K562 (cell line): ENCODE results near the gene IGSF3. TPM values are rescaled to one million over a fixed set of nuclear protein-coding genes. Genes with fewer than 3 reads are reported as not detected.
A peak's percentile ranks its signal among the peaks of the same experiment; 100 is the strongest.

Experiments
- ATAC-seq: fragments of 200-7000 bp; cut with Tn5 transposase; 3 replicates; pipeline ENCODE4 v1.9.1; 2020; ENCODE audit warnings: moderate library complexity
- BruUV-seq: library from RNA; stranded (reverse); fragments of 400-500 nt; replicated peaks from 2 replicates; lab custom pipeline; 2021; lab: Mats Ljungman, UMichigan
- CTCF ChIA-PET: fragments of 300-600 bp; formaldehyde crosslinking; extraction: SDS; loops from one replicate; lab custom pipeline; 2021; ENCODE audit warnings: low intra/inter-chr PET ratio; lab: Yijun Ruan, JAX
- POLR2A ChIA-PET: fragments of 300-600, 350-650 bp; sonication (Branson Sonifier 250); formaldehyde crosslinking; extraction: SDS; loops from one replicate; lab custom pipeline; 2021; ENCODE audit warnings: antibody characterized with exemption, inconsistent platforms; lab: Yijun Ruan, JAX
- DNase-seq, 4 experiments: peaks; one replicate each; pipeline versions ENCODE4 v3.0.0 to v3.0.0-alpha.2; 2011 to 2018; ENCODE audit warnings: low spot score in 3 of 4, mixed read lengths in 3 of 4; ENCODE audit errors: extremely low read depth in 1 of 4
- FAIRE-seq: peaks from 2 replicates; lab custom pipeline; 2011; peaks lifted over from hg19 to GRCh38; lab: Jason Lieb, UNC
- H2AFZ ChIP-seq: 2 replicates; pipeline ENCODE4 v1.6.0; 2011; ENCODE audit warnings: low read depth, low read length, control low read depth, inconsistent platforms
- H3K27ac ChIP-seq: fragments of 200-600 bp; 3 replicates; pipeline ENCODE4 v1.8.0; 2011; ENCODE audit warnings: low read depth, mild to moderate bottlenecking, control low read depth, inconsistent platforms, low read length, moderate library complexity, mixed read lengths; ENCODE audit errors: extremely low read depth
- H3K27me3 ChIP-seq, 2 experiments: fragments of 300-600 bp in 1 of 2; 2 replicates in 1 of 2; 3 replicates in 1 of 2; pipeline versions ENCODE4 v1.6.0 to v1.8.0; 2011; ENCODE audit warnings: inconsistent platforms in 2 of 2, low read length in 2 of 2, mild to moderate bottlenecking in 1 of 2, mixed read lengths in 1 of 2, moderate library complexity in 1 of 2; ENCODE audit not compliant: control insufficient read depth in 2 of 2, insufficient read depth in 2 of 2
- H3K36me3 ChIP-seq: fragments of 300-600 bp; 3 replicates; pipeline ENCODE4 v1.8.0; 2011; ENCODE audit warnings: mild to moderate bottlenecking, low read length, inconsistent platforms; ENCODE audit not compliant: control insufficient read depth, insufficient read depth
- H3K4me1 ChIP-seq, 2 experiments: fragments of 200-600 bp in 1 of 2; replicated peaks in 1 of 2; 2 replicates in 1 of 2; 3 replicates in 1 of 2; pipeline versions ENCODE4 v1.5.1 to v1.8.0; 2011; ENCODE audit warnings: inconsistent platforms in 2 of 2, low read length in 2 of 2, mild to moderate bottlenecking in 1 of 2, mixed read lengths in 1 of 2, moderate library complexity in 1 of 2; ENCODE audit not compliant: control insufficient read depth in 2 of 2, insufficient read depth in 2 of 2
- H3K4me2 ChIP-seq: 2 replicates; pipeline ENCODE4 v1.6.1; 2011; ENCODE audit warnings: low read length, control low read depth, inconsistent platforms, mixed read lengths; ENCODE audit not compliant: insufficient read depth
- H3K4me3 ChIP-seq: fragments of 200-600 bp; sonication (generic), shearing (Covaris generic); 2 replicates; pipeline ENCODE4 v1.5.1; 2016; ENCODE audit warnings: control low read depth, inconsistent platforms
- H3K79me2 ChIP-seq: fragments of 200-600 bp; 3 replicates; pipeline ENCODE4 v1.8.0; 2011; ENCODE audit warnings: low read length, inconsistent platforms; ENCODE audit not compliant: control insufficient read depth, insufficient read depth
- H3K9ac ChIP-seq, 2 experiments: 2 replicates each; pipeline versions ENCODE4 v1.6.0 to v1.6.1; 2011; ENCODE audit warnings: low read depth in 2 of 2, low read length in 2 of 2, control low read depth in 1 of 2, inconsistent platforms in 1 of 2, mild to moderate bottlenecking in 1 of 2, mixed read lengths in 1 of 2; ENCODE audit not compliant: insufficient read depth in 1 of 2
- H3K9me1 ChIP-seq: one replicate; pipeline ENCODE4 v1.6.0; 2011; ENCODE audit warnings: inconsistent platforms, mild to moderate bottlenecking, low read length, moderate library complexity; ENCODE audit not compliant: control insufficient read depth, insufficient read depth
- H3K9me3 ChIP-seq: replicated peaks from 2 replicates; pipeline ENCODE4 v1.5.1; 2011; ENCODE audit warnings: low read depth, low read length, inconsistent platforms; ENCODE audit not compliant: control insufficient read depth, insufficient read depth
- H4K20me1 ChIP-seq: replicated peaks from 2 replicates; pipeline ENCODE4 v1.6.1; 2011; ENCODE audit warnings: low read length, inconsistent platforms, mixed read lengths; ENCODE audit not compliant: control insufficient read depth, insufficient read depth
- ARID1B ChIP-seq: fragments of 450-650 bp; IDR thresholded peaks from 2 replicates; pipeline ENCODE4 v1.6.1; 2016; ENCODE audit warnings: antibody characterized with exemption, mild to moderate bottlenecking, inconsistent platforms
- CHCHD3 ChIP-seq: fragments of 250-450 bp; sonication (Bioruptor Pico); IDR thresholded peaks from 2 replicates; pipeline ENCODE4 v2.1.2; 2022; ENCODE audit warnings: mild to moderate bottlenecking
- FOS ChIP-seq: IDR thresholded peaks from 3 replicates; pipeline ENCODE4 v1.6.1; 2011; ENCODE audit not compliant: insufficient read length; ENCODE audit errors: extremely low read depth
- TCF3 ChIP-seq: sonication (generic); formaldehyde crosslinking; IDR thresholded peaks from 2 replicates; pipeline ENCODE4 v1.4.0; 2020; ENCODE audit warnings: mild to moderate bottlenecking, missing genetic modification reagents
- ZFP36 ChIP-seq: fragments of 150-350 bp; IDR thresholded peaks from 2 replicates; pipeline ENCODE4 v1.6.1; 2018; ENCODE audit warnings: low read length, low read depth; ENCODE audit not compliant: partially characterized antibody
- ZNF224 ChIP-seq: sonication (generic); formaldehyde crosslinking; IDR thresholded peaks from 2 replicates; pipeline ENCODE4 v1.8.0; 2022; ENCODE audit warnings: mild to moderate bottlenecking, missing genetic modification reagents
- WGBS: fragments of 100-300 bp; shearing (Covaris generic); methylation state at CpG from one replicate; pipeline ENCODE4 v1.1.6; 2016; ENCODE audit warnings: low coverage, mixed read lengths; ENCODE audit not compliant: insufficient coverage; ENCODE audit errors: missing lambda C conversion rate; 5-methylcytosine and 5-hydroxymethylcytosine counted together
- in situ Hi-C: fragments of 300-500 bp; cut with MboI; formaldehyde crosslinking; loops from 4 replicates; pipeline ENCODE4 v1.15.0; 2018; ENCODE audit warnings: inconsistent platforms, mixed read lengths
- intact Hi-C: fragments of 100-400 bp; cut with micrococcal nuclease; formaldehyde crosslinking; loops from 2 replicates; pipeline ENCODE4 v1.14.2; 2022
- polyA plus RNA-seq, 8 experiments: library from polyadenylated mRNA; depleted of rRNA in 4 of 8; stranded (reverse) in 5 of 8; unstranded in 3 of 8; fragments of >200 nt; fragmentation: Nextera tagmentation in 2 of 8; fragmentation: Illumina TruSeq in 1 of 8; extraction: Ambion mirVana in 2 of 8; extraction: Trizol in 1 of 8; gene quantifications; 2 replicates each; pipeline versions ENCODE4 v1.2.1 to v1.2.3, GENCODE V29; 2011 to 2014; ENCODE audit warnings: inconsistent platforms in 1 of 8, missing spikeins in 1 of 8
- total RNA-seq, 7 experiments: library from RNA; depleted of rRNA in 6 of 7; stranded (reverse); fragments of >200 nt in 6 of 7; fragmentation: Illumina TruSeq in 2 of 7; extraction: Trizol in 2 of 7; gene quantifications; 2 replicates each; pipeline versions ENCODE4 v1.2.1 to v1.2.3, GENCODE V29; 2011 to 2021; ENCODE audit warnings: low replicate concordance in 1 of 7
- TF ChIP-seq, protein P1 (sequence below): sonication (generic); formaldehyde crosslinking; IDR thresholded peaks from 2 replicates; pipeline ENCODE4 v1.5.0; 2020; ENCODE audit warnings: missing genetic modification reagents
- TF ChIP-seq, protein P2 (sequence below), 2 experiments: fragments of 450-650 bp; conservative IDR thresholded peaks; 2 replicates each; pipeline ENCODE4 v1.6.1; 2017; ENCODE audit warnings: mild to moderate bottlenecking in 2 of 2, moderate library complexity in 2 of 2

Gene IGSF3
- total and polyA plus RNA-seq, 9 of the 15 experiments (the other 6 are each of a cell fraction or from before 2014, with no cell fraction given): 1.1 to 15.0 (median 8.3) TPM

DNA sequence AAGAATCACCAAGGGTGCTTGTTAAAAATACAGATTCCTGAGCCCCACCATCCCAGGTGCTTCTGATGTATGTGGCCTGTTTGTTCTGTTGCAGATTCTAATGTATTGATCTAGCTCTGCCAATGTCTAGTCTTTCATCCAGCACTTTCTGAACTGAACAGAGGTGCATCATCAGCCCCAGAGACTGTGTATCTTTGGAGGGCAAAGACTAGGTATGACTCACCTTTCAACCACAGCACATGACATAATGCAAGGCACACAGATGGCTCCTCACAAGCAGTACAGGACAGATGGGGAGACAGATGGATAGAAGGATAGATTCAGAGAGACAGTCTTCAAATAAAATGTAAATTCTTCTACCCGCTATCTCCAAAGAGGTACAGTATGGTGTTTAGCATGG is 129.0 kb downstream of the IGSF3 start (continued):
- TF ChIP-seq ARID1B (peak; percentile 48; the same call in 1 of the 2 replicates), ZFP36 (no peak), FOS (peak; percentile 20), TCF3 (peak; percentile 46)
- TF ChIP-seq, protein P1, sequence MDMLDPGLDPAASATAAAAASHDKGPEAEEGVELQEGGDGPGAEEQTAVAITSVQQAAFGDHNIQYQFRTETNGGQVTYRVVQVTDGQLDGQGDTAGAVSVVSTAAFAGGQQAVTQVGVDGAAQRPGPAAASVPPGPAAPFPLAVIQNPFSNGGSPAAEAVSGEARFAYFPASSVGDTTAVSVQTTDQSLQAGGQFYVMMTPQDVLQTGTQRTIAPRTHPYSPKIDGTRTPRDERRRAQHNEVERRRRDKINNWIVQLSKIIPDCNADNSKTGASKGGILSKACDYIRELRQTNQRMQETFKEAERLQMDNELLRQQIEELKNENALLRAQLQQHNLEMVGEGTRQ: no peak
- TF ChIP-seq, protein P2, sequence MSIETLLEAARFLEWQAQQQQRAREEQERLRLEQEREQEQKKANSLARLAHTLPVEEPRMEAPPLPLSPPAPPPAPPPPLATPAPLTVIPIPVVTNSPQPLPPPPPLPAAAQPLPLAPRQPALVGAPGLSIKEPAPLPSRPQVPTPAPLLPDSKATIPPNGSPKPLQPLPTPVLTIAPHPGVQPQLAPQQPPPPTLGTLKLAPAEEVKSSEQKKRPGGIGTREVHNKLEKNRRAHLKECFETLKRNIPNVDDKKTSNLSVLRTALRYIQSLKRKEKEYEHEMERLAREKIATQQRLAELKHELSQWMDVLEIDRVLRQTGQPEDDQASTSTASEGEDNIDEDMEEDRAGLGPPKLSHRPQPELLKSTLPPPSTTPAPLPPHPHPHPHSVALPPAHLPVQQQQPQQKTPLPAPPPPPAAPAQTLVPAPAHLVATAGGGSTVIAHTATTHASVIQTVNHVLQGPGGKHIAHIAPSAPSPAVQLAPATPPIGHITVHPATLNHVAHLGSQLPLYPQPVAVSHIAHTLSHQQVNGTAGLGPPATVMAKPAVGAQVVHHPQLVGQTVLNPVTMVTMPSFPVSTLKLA (conservative IDR thresholded peaks at IDR 0.05): no peak

DNA sequence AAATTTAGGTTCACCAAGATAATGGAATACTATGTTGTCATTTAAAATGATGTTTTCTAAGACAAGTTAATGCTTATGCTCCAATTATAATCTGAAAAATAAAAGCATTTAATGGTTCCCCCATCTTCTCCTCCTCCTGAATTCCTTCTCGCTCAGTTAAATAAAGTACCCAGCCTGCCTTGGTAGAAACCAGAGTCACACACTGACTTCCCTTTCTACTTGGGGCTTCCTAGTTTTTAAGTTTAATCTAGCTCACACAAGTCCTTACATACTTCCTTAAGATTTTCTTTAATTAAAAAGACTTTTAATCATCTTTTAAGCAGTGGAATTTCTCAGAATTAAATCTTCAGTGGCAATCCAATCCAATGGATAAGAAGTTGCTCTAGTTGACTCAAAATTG is 129.6 kb downstream of the IGSF3 start:
- Histone ChIP-seq H3K27ac (no peak overlapping the region), H3K36me3 (peaks cover 84% of the 10 kb centered on the region), H3K27me3 (no peaks in the 10 kb centered on the region), H3K9me3 (no peaks in the 10 kb centered on the region), H3K9ac (no peak overlapping the region), H3K4me3 (no peak overlapping the region), H3K4me1 (peaks cover 0 to 4% of the 10 kb centered on the region in 2 experiments; a peak in 1 of 5 replicates), H4K20me1 (no peaks in the 10 kb centered on the region), H2AFZ (no peak overlapping the region), H3K9me1 (no peaks in the 10 kb centered on the region), H3K4me2 (no peak overlapping the region)
- DNase-seq (no peak), ATAC-seq (no peak)
- POLR2A ChIA-PET: interaction anchor here (0.6 kb wide), 1 partner anchor 26 kb away, joined by 5 read pairs; no protein-coding TSS in a partner anchor
- in situ Hi-C loops: no loop called here
- no TSS peak for BruUV-seq
- intact Hi-C loops: no loop called here
- CTCF ChIA-PET: no interaction called here
- 100% methylated on average over 1 of the region's 1 CpG for WGBS
- TF ChIP-seq ZNF224 (CRISPR knock-in tag) (no peak), CHCHD3 (CRISPR knock-in tag) (no peak)
- TF ChIP-seq, all 486 proteins: peak for 0
- no peak for FAIRE-seq
- no peaks in the 10 kb centered on the region for H3K79me2 ChIP-seq
